ENCODE measurements around the gene HPCAL1. TPM values are rescaled to one million over a fixed set of nuclear protein-coding genes. Genes with fewer than 3 reads are reported as not detected.

Gene HPCAL1
- total RNA-seq, 6 experiments from 2014 or later, result 23.1 to 68.8 (median 29.1) TPM

- Histone ChIP-seq H3K9me3 (no peaks in the 10 kb centered on the region), H3K36me3 (no peaks in the 10 kb centered on the region), H3K4me1 (peaks cover 0 to 33% (median 19%) of the 10 kb centered on the region in 4 donors), H3K27me3 (no peaks in the 10 kb centered on the region), H3K4me3 (no peak overlapping the region), H3K27ac (peak overlapping the region; percentile 17 to 59 (median 48))
- no peak for ATAC-seq
- intact Hi-C loops (cut with DNase I), result no loop called here
- no peak for DNase-seq
- 75% methylated on average over 4 of the region's 5 CpGs for WGBS (ENCODE audit: insufficient coverage, low coverage, low lambda C conversion rate, missing lambda C conversion rate)
- TF ChIP-seq CTCF (IDR thresholded peaks at IDR 0.05) (no peak), POLR2A (IDR thresholded peaks at IDR 0.05) (no peak)
These were observed 17.5 kb upstream of the HPCAL1 start for GRCh38 chr2:10285191-10285555.

- peak; percentile 89 to 94 (median 93) for DNase-seq
- intact Hi-C loops (cut with DNase I), result no loop called here
- Histone ChIP-seq H3K36me3 (no peaks in the 10 kb centered on the region), H3K27ac (peak overlapping the region; percentile 17 to 59 (median 48)), H3K4me3 (no peak overlapping the region), H3K4me1 (peaks cover 0 to 33% (median 19%) of the 10 kb centered on the region in 4 donors), H3K27me3 (no peaks in the 10 kb centered on the region), H3K9me3 (no peaks in the 10 kb centered on the region)
- ATAC-seq, result peak; percentile 88 to 92 (median 91)
- WGBS (ENCODE audit: insufficient coverage, low coverage, low lambda C conversion rate, missing lambda C conversion rate), result 23% methylated on average over 3 of the region's 17 CpGs
- TF ChIP-seq POLR2A (IDR thresholded peaks at IDR 0.05), result no peak
- no peak for TF ChIP-seq CTCF (IDR thresholded peaks at IDR 0.05)
These were observed 17.0 kb upstream of the HPCAL1 start for GRCh38 chr2:10285556-10286198.

- ATAC-seq, result peak; percentile 66 to 77 (median 76)
- 50% methylated on average over 2 of the region's 27 CpGs for WGBS (ENCODE audit: insufficient coverage, low coverage, low lambda C conversion rate, missing lambda C conversion rate)
- peak; percentile 80 to 90 (median 88) for DNase-seq
These were observed 16.3 kb upstream of the HPCAL1 start for GRCh38 chr2:10286216-10287037.

GRCh38 chr2:10287761-10288160, 14.9 kb upstream of the HPCAL1 start:
- TF ChIP-seq CTCF (IDR thresholded peaks at IDR 0.05), result no peak
- no peak for TF ChIP-seq POLR2A (IDR thresholded peaks at IDR 0.05)
- no peak overlapping the region for H3K4me3 ChIP-seq
- H3K4me1 ChIP-seq, result peaks cover 0 to 33% (median 19%) of the 10 kb centered on the region in 4 donors
- intact Hi-C loops (cut with DNase I), result no loop called here
- H3K36me3 ChIP-seq, result no peaks in the 10 kb centered on the region
- ATAC-seq (no peak), DNase-seq (no peak)
- H3K27ac ChIP-seq, result no peak overlapping the region
- 79% methylated on average over 4 of the region's 7 CpGs for WGBS (ENCODE audit: insufficient coverage, low coverage, low lambda C conversion rate, missing lambda C conversion rate)
- no peaks in the 10 kb centered on the region for H3K27me3 ChIP-seq
- no peaks in the 10 kb centered on the region for H3K9me3 ChIP-seq

More at GRCh38 chr2:10286216-10287037, 16.3 kb upstream of the HPCAL1 start:
- no peaks in the 10 kb centered on the region for H3K36me3 ChIP-seq
- H3K4me3 ChIP-seq, result no peak overlapping the region
- peak overlapping the region; percentile 3 to 59 (median 17) for H3K27ac ChIP-seq
- H3K4me1 ChIP-seq, result peaks cover 0 to 33% (median 19%) of the 10 kb centered on the region in 4 donors
- intact Hi-C loops (cut with DNase I), result no loop called here
- H3K9me3 ChIP-seq, result no peaks in the 10 kb centered on the region
- no peaks in the 10 kb centered on the region for H3K27me3 ChIP-seq
- no peak for TF ChIP-seq POLR2A (IDR thresholded peaks at IDR 0.05)
- no peak for TF ChIP-seq CTCF (IDR thresholded peaks at IDR 0.05)

All from right lobe of liver (tissue), 6 donors.